ENCODE data around the gene ALCAM.

ALCAM gene

GRCh38 chr3:105615814-105616213 is 249.1 kb downstream of the ALCAM start:
- TF ChIP-seq REST (IDR thresholded peaks at IDR 0.05; ENCODE audit: low read depth) (no peak), TEAD4 (IDR thresholded peaks at IDR 0.05) (no peak), FOXM1 (IDR thresholded peaks at IDR 0.05; ENCODE audit: borderline replicate concordance, low read depth) (no peak)

GRCh38 chr3:105616374-105617121 is 249.8 kb downstream of the ALCAM start:
- TF ChIP-seq TEAD4 (IDR thresholded peaks at IDR 0.05) (no peak), CEBPB (IDR thresholded peaks at IDR 0.05) (no peak), MAX (IDR thresholded peaks at IDR 0.05) (no peak), EGR1 (IDR thresholded peaks at IDR 0.05) (no peak), TCF12 (IDR thresholded peaks at IDR 0.05; ENCODE audit: low read depth) (no peak), EP300 (IDR thresholded peaks at IDR 0.05; ENCODE audit: borderline replicate concordance) (no peak), NFIC (IDR thresholded peaks at IDR 0.05) (no peak), USF1 (IDR thresholded peaks at IDR 0.05) (no peak), FOXM1 (IDR thresholded peaks at IDR 0.05; ENCODE audit: borderline replicate concordance, low read depth) (no peak)

GRCh38 chr3:105618556-105618955 is 251.8 kb downstream of the ALCAM start:
- no peak for TF ChIP-seq EGR1 (IDR thresholded peaks at IDR 0.05)
- TF ChIP-seq USF1 (IDR thresholded peaks at IDR 0.05), result no peak
- no peak for TF ChIP-seq TEAD4 (IDR thresholded peaks at IDR 0.05)
- no peak for TF ChIP-seq ZBTB7A (IDR thresholded peaks at IDR 0.05; ENCODE audit: low read depth)
- no peak for TF ChIP-seq YY1 (IDR thresholded peaks at IDR 0.05; ENCODE audit: low read depth)

GRCh38 chr3:105619651-105620050 is 252.9 kb downstream of the ALCAM start:
- TF ChIP-seq EP300 (IDR thresholded peaks at IDR 0.05; ENCODE audit: borderline replicate concordance) (no peak), REST (IDR thresholded peaks at IDR 0.05; ENCODE audit: low read depth) (no peak), TAF1 (IDR thresholded peaks at IDR 0.05; ENCODE audit: low read depth) (no peak), CREB1 (IDR thresholded peaks at IDR 0.05; ENCODE audit: low read depth) (no peak), YY1 (IDR thresholded peaks at IDR 0.05; ENCODE audit: low read depth) (no peak), ZBTB7A (IDR thresholded peaks at IDR 0.05; ENCODE audit: low read depth) (no peak), CEBPB (IDR thresholded peaks at IDR 0.05) (no peak), USF1 (IDR thresholded peaks at IDR 0.05) (no peak)

GRCh38 chr3:105620236-105620635 is 253.5 kb downstream of the ALCAM start:
- no peak for TF ChIP-seq EP300 (IDR thresholded peaks at IDR 0.05; ENCODE audit: borderline replicate concordance)
- no peak for TF ChIP-seq CEBPB (IDR thresholded peaks at IDR 0.05)
- TF ChIP-seq ZBTB7A (IDR thresholded peaks at IDR 0.05; ENCODE audit: low read depth), result no peak
- TF ChIP-seq NFIC (IDR thresholded peaks at IDR 0.05), result no peak
- TF ChIP-seq EGR1 (IDR thresholded peaks at IDR 0.05), result no peak
- TF ChIP-seq TAF1 (IDR thresholded peaks at IDR 0.05; ENCODE audit: low read depth), result no peak
- TF ChIP-seq REST (IDR thresholded peaks at IDR 0.05; ENCODE audit: low read depth), result no peak
- TF ChIP-seq CREB1 (IDR thresholded peaks at IDR 0.05; ENCODE audit: low read depth), result no peak
- TF ChIP-seq MAX (IDR thresholded peaks at IDR 0.05), result no peak
- TF ChIP-seq TEAD4 (IDR thresholded peaks at IDR 0.05), result no peak
- TF ChIP-seq RAD21 (IDR thresholded peaks at IDR 0.05; ENCODE audit: low read depth), result no peak
- TF ChIP-seq FOXM1 (IDR thresholded peaks at IDR 0.05; ENCODE audit: borderline replicate concordance, low read depth), result no peak
- TF ChIP-seq USF1 (IDR thresholded peaks at IDR 0.05), result no peak
- TF ChIP-seq YY1 (IDR thresholded peaks at IDR 0.05; ENCODE audit: low read depth), result no peak
- TF ChIP-seq TCF12 (IDR thresholded peaks at IDR 0.05; ENCODE audit: low read depth), result no peak

Data from Ishikawa (cell line).